Right kidney (tissue), 1 donor: ENCODE data around the gene MNX1.

ENCODE experiments used
- DNase-seq: peaks from one replicate; pipeline ENCODE4 v3.0.0-alpha.2; 2016

MNX1 gene

DNA sequence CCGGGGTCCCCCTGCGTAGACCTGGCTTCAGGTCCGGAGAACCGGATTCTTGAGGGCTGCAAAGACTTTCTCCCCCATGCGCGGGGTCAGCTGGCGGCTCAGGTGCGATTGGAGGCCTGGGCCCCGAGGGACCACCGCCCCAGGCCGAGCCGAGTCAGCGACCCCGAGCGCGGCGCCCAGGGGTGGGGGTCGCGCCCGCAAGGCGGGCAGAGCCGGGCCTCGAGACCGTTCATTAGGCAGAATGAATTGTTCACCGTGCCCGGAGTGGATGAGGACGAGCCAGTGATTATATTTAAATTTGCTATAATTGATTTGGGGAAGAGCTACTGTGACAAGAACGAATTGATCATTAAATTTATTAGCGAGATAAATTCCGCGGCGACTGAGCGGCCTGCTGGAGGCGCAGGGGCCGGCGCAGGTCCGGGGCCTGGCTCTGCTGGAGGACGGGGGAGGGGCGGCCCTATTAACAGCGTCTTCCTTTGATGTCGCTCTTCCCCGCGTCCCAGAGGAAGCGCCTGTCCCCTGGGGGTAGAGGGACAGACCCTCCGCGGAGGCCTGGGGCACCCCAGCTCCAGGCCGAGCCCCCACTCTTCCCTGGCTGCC, 7.5 kb downstream of the MNX1 start:
- DNase-seq, result peak; percentile 62

DNA sequence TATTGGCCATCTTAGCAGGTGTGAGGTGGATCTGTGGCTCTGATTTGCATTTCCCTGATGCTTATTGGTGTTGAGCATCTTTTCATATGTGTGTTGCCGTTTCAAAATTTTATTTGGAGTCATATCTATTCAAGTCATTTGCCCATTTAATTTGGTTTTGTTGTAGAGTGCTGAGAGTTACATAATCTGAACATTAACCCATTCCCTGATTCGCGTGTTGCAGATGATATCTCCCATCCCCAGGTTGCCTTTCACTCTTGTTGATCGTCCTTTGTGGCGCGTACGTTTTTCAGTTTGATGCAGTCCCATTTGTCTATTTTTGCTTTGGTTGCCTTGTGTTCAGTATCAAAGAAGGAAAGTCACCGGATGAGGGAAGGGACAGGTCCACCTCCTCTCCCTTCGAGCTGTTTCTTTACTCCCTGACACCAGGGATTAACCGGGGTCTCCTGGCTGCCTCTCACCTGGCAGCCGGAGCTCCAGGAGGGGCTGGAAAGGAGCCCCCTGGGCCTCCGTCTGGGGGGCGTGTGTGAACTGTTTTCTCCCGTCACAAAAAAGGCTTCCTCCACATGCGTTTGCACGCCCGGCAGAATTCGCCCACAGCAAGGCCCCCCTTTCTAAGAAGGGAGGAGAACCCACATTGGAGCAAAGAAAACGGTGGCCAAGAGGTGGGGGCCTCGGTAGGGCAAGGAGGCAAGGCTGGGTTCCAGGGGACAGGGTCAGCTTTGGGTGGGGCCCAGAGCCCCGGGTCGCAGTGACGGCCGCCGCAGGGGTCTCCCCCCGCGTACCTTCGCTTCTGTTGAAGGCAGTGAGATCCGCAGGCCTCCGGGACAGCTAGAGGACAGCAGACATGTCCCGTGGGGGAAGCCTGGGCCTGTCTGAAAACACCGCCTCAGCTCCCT, 8.3 kb downstream of the MNX1 start:
- DNase-seq, result peak; percentile 29

DNA sequence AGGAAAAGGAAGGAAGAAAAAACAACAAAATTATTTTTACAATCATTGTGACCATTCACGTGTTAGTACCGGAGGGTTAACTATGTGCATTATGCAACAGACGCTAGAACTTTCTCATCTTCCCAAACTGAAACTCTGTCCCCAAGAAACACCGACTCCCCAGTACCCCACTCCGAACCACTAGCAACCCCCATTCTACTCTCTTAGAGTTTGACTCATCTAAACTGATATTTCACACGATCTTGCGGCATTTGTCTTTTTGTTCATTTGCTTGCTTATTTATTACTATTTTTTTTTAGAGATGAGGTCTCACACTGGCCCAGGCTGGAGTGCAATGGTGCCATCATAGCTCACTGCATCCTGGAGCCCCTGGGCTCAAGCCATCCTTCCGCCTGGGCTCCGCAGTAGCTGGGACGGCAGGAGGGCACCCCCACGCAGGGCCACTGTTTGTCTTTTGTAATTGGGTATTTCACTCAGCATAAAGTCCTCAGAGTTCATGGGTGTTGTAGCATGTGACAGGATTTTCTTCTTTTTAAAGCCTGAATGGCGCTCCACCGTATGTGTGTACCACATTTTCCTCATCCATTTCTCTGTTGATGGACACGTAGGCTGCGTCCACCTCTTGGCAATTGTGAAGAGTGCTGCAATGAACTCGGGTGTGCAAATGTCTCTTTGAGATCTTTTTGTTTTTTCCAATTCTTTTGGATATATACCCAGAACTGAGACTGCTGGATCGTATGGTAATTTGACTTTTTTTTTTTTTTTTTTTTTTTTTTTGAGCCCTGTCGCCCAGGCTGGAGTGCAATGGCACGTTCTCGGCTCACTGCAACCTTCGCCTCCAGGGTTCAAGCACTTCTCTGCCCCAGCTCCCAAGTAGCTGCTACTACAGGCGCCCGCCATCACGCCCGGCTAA, 9.5 kb downstream of the MNX1 start:
- peak; percentile 47 for DNase-seq

DNA sequence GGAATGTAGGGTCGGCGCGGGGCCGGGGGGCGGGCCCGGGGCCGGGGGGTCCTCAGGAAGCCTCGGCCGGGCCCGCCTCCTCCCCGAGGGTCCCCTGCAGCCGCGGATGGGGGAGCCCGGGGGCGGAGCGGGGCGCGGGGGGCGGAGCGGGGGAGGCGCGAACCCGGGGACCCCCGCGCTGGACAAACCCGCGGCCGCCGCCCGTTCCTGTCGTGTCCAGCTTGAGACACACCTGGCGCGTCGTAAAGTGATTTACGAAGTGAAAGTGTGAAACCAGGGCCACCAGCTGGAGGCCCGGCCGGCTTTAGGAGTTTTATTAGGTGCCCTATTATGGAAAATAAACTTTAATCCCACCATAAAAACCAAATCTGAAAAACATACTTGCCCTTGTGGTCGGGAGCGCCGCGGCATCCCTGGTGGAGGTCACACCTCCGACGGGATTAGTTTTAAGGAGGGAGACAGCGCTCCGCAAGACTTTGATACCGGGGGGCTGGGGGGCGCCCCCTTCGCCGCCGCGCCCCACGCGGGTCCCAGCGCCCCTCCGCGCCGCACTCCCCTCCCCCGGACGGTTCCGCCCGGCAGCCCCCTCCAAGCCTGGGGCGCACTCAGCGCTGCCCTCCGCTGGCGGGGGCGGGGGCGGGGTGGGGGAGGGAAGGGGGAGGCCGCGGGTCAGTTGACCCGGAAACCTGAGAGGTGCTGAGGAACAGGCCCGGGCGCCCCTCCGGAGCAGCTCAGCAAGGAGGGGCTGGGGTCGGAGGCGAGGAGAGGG, 10.3 kb downstream of the MNX1 start:
- DNase-seq, result peak; percentile 30

DNA sequence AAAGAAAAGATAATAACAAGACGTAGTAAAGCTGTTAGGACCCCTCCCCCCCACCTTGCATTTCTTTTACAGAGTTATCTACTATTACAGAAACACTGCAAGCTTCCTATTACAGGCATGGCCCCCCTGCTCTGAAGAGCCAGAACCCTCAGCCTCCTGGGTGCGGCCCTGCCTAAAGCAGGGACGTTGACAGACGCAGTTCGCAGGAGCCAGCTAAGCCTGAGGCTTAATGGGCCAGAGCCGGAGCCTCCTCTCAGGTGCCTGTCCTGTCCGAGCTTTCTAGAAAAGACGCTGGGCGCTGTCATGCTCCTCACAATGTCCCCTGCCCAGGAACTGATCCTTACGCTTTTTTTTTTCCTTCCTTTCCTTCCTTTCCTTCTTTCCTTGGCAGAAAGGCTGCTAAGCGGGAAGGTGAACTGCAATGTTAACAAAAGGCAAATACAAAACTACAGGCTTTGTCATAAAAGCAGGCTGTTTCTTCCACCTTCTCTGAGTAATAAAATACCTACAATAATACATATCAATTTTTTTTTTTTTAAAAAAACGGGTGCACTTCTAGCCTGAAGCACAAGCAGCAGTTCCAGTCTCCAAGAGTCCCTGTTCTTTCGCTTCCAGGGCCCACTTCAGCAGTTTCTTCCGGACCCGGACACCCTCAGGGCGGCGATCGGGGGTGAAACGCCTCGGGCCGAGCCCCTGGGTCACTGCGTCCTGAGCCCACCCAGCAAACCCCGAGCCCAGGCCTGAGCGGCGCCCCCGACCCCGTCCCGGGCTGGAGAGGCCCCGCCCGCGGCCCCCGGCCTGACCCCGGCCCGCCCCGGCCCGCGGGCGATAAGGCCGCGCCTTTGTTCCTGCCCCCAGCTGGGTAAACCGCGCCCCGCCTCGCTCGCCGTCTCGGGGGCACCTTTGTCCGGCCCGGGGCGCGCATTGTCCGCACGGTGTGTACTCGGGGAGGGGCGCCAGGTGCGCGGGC, 11.2 kb downstream of the MNX1 start:
- DNase-seq, result peak; percentile 33

DNA sequence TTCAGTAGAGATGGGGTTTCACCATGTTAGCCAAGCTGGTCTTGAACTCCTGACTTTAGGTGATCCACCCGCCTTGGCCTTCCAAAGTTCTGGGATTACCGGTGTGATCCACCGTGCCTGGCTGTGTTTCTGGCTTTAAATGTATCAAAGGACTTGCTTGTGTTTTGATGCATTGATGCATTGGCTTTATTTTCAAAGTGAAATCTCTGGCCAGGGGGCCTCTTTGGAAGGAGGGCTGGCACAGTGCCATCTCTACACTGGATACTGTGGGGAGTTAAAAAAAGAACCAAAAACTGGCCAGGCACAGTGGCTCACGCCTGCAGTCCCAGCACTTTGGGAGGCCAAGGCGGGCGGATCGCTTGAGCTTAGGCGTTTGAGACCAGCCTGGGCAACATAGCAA, 16.0 kb downstream of the MNX1 start:
- no peak for DNase-seq

DNA sequence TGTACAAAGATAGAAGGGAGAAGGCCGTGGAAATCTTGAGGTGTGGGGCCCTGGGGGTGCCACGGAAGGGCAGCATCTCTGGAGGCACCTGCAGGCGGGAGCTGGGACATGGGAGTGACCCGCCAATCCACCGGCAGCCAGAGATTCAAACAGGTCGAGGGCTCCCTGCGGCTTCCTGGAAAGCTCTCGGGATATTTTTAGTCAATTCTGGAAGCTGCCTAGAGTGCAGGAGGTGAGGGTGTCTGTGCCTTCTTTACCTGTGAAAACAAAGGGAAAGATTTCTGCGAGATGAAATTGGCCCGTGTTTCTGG, 16.6 kb downstream of the MNX1 start:
- no peak for DNase-seq

DNA sequence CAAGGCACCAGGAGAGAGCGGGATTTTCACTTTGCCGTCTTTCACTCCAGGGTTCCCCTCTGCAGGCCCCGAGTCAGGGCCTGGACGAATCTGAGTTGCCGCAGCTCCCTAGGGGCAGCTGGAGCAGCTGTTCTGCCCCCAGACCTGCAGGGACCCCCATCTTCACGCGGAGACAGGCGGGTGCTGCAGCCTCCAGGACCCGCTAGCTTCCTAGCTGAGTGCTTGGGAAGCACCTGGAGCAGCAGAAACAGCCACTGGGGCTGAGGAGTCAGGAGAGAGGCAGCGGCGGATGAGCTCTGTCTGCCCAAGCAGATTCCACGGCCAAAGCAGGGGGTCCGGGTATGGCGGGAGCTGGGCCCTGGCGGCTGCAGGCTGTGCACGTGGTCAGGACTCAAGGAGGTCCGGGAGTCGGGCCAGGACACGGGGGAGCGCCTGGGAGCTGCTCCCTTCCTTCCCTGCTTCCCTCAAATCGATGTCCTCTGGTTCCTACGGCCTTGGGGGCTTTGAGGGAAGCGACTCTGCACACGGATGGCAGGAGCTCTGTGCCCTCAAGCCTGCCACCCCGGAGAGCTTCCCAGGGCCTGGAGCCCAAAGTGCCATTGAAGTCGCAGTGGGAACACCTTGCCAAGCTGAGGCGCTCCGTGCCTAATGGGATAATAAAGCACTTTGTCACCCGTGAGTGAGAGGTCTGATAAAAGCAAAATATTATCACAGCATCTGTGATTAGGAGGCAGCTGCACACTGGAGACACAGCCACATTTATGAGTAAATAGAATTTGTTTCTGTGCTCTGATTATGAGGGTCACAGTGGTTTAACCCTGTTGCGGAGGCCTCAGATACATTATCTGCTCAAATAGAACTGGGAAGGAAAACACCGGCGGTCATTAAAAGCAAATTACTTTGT, 17.2 kb downstream of the MNX1 start:
- no peak for DNase-seq

DNA sequence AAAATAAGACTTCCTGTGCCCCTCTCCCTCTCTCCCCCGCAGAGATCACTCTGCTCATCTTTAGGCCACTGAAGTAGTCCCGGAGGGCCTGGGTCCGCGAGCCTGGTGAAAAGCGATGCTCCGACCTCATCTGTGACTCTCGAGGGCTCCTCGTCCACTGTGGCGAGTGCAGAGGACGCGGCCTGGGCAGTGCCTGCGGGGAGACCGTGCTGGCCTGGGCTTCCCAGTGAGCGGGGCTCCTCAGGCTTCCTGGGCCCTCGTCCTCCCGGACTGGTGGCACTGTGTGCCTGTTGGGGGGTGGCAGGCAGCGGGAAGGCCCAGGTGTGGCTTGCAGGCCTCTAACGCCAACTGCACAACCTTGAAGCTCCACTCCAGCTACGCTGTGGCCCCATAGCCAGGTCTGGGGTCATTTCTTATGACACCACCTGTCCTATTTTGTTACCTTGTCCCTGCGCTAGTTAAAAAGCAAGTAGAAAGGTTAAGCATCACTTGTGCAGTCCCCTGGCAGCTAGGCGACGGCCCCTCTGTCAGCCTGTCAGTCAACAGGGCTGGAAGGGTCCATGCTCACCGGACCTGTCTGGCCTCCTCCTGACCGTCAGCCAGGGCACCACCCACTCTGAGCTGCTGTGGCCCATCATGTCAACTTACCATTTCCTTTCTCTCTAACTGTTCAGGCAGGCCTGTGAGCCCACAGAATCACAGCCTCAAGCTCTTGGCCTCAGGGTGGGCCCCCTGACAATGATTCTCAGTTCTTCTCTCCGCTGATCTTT, 20.5 kb downstream of the MNX1 start:
- DNase-seq, result no peak

DNA sequence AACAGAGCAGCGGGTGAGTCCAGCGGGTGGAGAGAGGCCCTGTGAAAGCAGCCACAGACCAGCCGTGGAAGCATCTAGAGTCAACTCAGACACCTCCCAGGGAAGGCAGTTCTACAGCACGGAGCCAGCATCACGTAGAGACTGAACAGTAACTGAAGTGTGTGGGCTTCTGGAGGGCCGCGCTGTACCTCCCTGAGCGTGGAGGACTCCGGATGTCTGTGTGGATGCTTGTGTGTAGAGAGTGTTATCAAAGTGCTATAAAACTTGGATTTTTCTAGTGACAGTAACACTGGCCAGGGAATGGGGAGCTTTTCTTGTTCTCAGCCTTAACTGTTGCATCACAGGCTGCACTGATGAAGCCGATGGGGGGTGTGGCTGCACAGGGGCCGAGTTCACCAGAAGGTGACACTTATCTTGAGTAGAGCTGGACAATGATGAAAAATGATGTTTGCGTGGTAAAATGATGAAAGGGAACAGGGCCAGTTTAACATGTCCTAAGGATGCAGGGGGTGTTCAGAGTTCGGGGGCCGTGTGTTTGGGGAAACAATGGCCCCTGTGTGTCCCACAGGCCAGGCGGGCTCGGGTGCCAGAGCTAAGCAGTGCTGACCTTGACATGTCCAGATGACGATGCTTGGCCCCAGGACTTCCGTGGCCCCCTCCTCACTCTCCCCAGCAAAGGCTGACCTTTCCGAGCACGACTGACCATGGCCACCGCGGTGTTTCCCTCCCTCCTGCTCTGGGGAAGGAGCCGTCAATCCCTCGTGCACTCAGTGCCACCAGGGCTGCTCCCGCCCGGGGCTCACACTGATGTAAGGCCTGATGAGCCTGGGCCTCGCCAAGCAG, 21.9 kb downstream of the MNX1 start:
- DNase-seq, result no peak

DNA sequence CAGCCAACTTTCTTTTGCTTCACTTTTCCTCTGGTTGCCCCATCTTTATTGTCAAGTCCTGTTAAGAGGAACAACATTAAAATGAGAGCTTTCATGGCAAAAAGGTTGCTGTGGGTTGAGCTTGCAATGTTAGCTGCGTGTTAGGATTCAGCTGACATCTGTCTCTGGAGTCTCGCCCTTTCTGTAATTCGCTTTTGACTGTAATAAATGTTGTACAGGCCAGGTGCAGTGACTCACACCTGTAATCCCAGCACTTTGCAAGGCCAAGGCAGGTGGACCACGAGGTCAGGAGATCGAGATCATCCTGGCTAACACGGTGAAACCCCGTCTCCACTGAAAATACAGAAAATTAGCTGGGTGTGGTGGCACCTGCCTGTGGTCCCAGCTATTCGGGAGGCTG, 24.1 kb downstream of the MNX1 start:
- DNase-seq, result no peak

DNA sequence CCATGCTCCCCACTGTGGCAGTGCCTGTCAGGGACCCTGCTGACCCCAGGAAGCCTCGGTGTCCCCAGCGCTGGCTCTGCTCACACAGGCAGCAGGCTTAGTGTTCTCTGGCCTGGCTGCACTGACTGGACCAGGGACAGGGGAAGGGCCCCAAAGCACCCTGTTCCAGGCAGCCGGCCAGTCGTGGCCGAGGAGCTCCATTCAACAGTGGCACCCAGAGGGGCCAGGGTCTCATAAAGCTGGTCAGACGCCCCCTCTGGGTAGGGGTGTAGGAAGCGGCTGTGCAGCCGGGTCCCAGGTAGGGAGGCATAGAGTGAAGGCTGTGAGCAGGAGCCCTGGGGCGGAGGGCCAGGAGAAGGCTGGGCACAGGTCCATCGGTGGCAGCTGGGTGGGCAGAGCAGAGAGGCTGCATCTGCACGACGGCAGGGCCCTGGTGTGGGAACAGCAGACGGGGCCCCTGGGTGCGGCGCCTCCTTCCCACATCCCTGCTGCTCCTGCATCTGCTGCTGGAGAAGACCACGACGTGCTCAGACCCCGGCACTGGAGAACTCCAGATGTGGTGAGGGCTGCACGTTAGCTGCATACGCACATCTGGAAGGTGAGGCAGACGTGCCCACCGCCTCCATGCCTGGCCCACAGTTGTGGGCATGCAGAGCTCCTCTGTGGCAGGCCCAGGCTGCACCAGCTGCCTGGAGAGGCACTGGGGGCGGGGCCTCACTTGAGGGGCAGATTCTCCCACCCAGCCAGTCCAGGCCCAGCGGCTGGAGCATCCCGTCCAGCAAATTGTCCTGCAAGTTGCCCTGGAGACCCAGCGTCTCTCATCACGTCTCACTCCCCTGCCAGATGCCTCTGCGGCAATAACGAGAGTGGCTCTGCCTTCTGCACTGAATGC, 25.1 kb downstream of the MNX1 start:
- no peak for DNase-seq

DNA sequence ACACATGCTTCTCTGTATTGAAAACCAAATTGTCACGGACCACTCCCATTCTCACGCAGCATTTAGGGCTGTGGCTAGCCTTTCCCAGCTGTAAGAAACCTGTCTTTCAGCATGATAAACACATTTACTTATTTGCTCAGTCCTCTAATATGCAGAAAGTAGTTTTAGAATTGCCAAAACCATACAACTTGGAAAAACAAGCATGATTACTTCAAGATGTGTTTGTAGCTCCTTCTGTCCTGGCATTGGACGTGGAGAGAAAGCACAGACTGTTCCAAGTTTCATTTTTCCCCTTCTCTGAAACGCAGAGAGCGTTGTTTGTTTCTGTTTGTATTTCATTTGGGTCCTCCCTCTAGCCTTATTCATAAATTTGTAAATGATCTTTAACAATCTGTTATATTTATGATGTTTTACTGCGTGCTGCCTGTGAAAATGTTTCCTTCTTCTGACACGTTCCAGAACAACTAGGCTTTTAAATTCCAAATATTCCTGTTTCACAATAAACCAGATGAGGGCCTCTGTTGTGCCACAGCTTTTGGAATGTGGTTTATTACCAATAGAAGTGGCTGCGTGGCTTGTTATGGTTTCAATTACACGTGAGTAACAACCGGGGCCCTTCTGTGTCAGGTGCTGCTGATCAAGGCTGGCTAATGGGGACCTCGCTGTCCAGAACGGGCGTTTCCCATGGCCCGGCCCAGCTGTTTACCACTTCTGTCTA, 26.1 kb downstream of the MNX1 start:
- no peak for DNase-seq

DNA sequence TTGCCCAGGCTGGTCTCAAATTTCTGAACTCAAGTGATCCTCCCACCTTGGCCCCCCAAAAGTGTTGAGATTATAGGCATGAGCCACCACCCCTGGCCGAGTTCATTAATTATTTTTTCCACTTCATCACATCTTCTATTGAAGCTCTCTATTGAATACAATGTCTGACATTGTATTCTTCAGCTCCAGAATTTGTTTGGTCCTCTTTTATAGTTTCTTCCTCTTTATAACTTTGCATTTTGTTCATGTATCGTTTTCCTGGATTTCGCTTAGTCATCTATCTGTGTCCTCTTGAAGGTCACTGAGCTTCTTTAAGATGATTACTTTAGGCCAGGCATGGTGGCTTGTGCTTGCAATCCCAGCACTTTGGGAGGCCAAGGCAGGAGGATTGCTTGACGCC, 30.8 kb downstream of the MNX1 start:
- no peak for DNase-seq

DNA sequence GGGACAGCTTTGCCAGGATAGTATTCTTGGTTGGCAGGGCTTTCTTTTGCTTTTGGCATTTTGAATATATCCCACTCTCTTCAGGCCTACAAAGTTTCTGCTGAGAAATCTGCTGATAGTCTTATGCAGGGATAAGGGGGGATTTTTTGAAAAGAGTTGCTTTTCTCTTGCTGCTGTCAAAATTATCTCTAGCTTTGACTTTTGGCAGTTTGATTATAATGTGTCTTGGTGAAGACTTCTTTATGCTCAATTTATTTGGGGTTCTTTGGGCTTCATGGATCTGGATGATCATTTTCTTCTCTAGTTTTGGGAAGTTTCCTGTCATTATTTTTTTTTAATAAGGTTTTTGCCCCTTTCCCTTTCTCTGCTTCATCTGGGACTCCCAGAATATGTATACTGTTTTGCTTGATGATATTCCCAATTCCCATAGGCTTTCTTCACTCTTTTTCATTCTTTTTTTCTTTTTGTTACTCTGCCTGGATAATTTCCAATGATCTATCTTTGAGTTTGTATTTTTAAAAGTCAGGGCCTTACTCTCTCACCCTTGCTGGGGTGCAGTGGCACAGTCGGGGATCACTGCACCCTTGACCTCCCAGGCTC, 31.4 kb downstream of the MNX1 start:
- DNase-seq, result no peak

DNA sequence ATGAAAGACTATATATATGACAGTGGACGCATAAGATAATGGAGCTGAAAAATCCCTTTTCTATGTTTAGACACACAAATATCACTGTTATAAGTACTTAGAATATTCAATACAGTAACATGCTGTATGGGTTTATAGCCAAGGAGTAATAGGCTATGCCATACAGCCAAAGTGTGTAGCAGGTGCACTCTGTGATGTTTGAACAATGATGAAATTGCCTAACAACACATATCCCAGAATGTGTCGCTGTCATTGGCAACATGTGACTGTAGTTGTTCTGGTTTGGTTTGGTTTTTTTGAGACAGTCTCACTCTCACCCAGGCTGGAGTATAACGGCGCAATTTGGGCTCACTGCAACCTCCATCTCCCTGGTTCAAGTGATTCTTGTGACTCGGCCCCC, 34.8 kb downstream of the MNX1 start:
- no peak for DNase-seq
